ENCODE results near the gene CHST11. TPM values are rescaled to one million over a fixed set of nuclear protein-coding genes. Genes with fewer than 3 reads are reported as not detected.

Gene CHST11
- total RNA-seq, 1 experiment from 2014 or later = 12.7 TPM

DNA sequence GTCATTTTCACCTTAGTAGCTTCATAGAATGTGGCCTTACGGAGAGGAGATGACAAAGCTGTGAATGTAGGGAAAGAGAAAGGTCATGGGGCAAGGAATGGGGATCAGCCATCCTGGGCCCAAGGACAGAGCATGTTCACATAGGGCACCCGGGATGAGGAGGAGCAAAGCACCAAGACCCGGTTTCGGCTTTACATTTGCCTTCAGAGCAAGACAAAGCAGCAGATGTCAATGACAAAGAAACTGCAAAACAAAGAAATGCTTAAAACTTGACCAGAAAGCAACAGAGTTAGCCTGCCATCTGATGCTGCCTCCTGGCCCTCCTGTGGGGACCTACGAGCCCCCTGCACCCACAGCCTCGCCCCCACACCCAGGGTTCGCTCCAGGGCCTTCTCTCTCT lies 252.1 kb downstream of the CHST11 start:
- in situ Hi-C loops (cut with HindIII; ENCODE audit: low sequenced_read_pairs) = no loop called here
- no peak for DNase-seq (ENCODE audit: low spot score)

DNA sequence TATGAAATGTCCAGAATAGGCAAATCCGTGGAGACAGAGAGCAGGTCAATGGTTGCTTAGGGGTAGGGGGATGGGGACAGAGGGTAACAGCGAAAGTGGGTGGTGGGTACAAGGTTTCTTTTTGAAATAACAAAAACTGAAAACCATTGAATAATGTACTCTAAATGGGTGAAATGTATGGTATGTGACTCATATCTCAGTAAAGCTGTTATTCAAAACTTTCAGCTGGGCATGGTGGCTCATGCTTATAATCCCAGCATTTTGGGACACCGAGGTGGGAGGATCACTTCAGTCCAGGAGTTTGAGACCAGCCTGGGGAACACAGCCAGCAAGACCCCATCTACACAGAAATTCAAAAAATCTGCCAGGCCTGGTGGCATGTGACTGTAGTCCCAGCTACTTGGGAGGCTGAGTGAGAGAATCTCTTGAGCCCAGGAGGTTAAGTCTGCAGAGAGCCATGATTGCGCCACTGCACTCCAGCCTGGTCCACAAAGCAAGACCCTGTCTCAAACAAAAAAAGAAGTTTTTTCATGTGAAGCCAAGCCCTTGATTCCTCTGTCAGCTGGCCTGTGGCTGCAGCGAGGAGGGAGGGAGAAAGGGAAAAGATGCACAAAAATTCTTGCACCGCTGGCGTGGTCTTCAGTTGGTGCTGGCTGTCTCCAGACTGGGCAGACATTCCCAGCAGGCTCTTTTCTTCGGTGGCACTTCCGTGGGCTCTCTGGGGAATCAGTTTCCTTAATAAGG lies 253.1 kb downstream of the CHST11 start:
- in situ Hi-C loops (cut with HindIII; ENCODE audit: low sequenced_read_pairs) = no loop called here
- DNase-seq (ENCODE audit: low spot score) = no peak

DNA sequence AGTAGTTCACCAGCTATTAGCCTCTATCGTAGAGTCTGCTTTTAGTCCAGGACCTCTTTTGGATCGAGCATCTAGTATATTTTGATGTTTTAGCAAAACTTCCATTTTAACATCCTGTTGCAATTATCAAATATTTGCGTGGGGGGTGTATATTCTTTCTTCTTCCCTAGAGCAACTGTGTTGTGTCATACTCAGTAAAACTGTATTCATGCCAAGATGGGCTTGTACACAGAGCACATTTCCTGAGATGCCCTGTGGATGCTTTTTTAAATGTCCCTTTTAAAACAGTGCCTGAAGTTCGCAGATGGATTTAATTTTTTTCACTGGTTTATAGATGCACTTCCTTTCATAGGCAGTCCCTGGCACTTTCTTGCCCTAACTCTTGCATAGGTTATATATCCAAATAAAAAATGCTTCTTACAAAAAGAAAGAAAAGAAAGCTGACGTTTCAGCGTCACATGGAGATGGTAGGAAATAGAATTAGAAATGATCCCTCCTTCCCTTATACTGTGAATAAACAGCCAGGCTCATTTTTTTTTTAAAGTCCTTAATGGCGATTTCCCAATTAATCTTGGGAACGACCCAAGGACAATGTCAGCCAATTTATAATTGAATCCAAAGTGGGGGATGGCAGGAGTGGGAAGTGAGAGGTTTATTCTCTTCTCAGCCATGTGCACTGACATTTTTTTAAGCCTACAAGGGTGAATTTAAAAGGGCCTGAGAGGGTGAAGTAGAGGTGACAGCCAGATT lies 254.4 kb downstream of the CHST11 start:
- peak; percentile 39 for DNase-seq (ENCODE audit: low spot score)
- in situ Hi-C loops (cut with HindIII; ENCODE audit: low sequenced_read_pairs) = no loop called here

DNA sequence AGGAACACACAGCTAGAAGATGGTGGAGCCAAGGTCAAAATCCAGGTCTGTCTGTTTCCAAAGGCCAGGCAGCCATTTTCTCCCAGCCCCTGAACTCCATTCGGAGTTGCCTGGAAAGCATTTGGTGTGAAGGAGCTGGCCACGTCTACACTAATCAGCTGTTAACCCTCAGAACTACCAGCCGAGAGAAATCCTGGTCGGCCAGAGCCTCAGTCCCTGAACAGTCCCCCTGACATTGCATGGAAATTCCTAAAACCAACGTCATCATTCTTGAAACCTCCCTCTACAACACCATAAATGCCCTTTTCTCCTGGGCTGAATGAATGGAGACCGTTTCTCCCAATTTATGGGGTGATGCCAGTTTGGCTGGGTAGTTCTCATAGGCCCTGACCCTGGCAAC lies 255.7 kb downstream of the CHST11 start:
- no peak for DNase-seq (ENCODE audit: low spot score)
- in situ Hi-C loops (cut with HindIII; ENCODE audit: low sequenced_read_pairs) = no loop called here

DNA sequence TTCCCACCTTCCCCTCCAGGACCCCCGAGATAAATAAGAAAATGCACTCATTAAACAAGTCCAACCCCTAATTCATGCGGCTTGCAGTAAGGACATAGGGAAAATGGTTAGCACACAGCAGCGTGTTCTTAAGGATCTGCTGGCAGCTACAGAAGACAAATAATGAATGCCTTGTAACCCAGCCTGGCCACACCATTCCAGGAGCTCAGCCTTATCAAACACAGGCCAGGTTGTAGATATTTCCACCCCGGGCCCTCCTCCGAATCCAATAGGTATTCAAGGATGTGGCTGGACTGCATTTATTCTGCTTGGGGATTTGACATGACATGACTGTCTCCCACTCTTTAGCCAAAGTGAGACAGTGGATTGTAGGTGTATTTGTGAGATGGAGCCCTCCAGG lies 256.2 kb downstream of the CHST11 start:
- in situ Hi-C loops (cut with HindIII; ENCODE audit: low sequenced_read_pairs) = no loop called here
- no peak for DNase-seq (ENCODE audit: low spot score)

DNA sequence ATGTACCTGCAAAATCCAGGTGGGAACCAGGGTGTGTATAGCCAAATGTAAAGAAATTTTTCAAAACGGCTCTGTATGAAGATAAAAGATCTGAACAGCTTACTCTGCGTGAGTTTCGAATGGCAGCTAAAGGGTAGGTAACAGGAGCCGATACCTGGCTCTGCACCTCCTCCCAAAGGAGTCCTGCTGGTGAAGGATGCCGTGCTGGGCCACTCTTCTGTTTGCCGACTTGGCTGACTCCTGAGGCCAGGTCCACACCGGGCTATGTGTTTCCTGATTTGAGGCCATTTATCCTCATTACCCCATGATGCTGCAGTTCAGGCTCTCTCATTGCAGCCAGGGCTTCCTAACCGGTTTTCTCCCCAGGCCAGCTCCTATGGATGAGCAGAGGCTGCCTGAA lies 256.7 kb downstream of the CHST11 start:
- no peak for DNase-seq (ENCODE audit: low spot score)
- in situ Hi-C loops (cut with HindIII; ENCODE audit: low sequenced_read_pairs) = no loop called here

DNA sequence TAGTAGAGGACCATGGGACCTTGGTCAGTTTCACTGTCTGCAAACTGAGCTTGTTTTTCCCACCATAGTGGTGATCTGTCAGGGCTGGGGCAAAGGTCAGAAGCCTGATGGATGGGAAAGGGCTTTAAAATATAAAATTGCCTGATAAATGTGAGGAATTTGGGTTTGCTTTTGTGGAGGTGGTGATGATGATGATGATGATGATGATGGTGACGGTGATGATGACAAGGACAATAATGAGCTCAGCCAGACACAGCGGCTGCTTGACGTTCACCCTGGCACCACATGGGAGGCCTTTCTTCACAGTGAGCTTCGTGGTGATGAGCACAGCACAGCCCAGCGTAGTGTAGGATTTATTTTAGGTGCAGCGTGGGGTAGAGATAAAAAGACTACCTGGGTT lies 257.6 kb downstream of the CHST11 start:
- no peak for DNase-seq (ENCODE audit: low spot score)
- in situ Hi-C loops (cut with HindIII; ENCODE audit: low sequenced_read_pairs) = no loop called here

DNA sequence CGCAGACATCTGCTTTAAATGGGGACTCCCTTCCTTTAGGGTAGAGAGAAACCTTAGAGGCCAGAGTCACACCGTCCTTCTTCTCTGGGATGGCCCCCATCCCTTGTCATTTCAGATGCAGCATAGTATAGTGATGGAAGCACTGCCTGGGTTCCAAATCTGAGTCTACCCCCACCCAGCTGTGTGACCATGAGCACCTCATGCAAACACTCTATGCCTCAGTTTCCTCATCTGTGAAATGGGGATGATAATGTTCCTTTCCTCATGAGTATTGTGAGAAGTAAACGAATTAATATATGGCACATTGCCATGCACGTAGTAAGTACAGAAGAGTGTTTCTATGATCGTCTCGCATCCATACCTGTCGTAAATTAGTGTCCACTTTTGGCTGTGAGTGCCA lies 259.4 kb downstream of the CHST11 start:
- in situ Hi-C loops (cut with HindIII; ENCODE audit: low sequenced_read_pairs) = no loop called here
- DNase-seq (ENCODE audit: low spot score) = no peak

DNA sequence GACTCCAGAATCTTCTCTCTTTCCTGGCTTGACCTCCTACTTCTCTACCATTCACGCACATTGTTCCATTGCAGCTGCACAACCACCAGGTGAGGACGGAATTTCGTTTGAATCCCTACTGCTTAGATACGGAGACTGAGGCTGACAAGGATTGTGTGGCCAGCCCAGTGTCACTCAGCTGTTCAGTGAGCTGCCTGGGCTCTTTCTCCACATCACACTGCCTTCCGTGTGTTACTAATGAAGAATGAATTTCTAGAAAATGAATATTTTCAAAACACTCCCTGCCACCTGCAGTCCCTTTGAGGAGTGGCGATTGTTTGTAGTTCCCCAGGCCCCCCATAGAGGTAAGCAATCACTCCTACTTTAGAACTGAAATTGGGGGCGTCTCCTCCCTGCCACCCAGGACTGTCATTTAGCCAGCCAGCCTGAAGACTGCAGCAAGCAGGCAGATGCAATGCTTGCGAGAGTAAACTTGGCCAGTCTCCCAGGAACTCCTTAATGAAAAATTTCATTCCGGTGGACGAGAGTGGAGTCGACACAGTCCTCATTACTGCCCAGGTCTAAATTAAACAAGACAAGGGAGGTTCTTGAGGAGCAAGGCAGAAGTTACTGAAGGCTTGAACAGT lies 261.7 kb downstream of the CHST11 start:
- in situ Hi-C loops (cut with HindIII; ENCODE audit: low sequenced_read_pairs) = no loop called here
- peak; percentile 42 for DNase-seq (ENCODE audit: low spot score)

DNA sequence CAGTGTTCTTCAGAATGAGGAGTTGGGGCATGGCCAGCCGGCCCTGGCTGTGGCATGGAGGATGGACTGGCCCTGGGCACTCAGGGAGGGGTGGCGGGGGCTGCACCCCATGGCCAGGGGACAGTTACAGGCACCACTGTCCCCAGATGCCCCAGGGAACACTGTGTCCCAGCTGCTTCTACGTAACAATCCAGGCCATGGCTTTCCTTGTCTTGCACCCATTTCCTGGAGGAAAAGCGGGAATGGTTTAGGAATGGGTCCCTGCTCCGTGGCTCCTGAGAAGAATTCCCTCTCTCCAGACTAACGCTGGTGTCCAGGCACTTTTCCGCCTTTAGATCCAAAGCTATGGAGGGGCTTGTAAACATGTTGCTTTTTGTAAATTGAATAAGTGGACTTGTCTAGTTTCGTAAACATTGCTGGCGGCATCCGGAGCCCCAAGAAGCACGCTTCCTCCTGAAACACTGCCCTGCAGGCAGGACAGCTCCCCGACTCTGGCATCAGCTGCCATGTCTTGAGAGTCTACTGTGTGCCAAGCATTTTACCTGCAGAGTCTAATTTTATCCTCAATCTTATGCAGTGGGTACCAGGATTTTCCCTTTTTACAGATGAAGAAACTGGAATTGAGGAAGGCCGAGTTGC lies 263.1 kb downstream of the CHST11 start:
- in situ Hi-C loops (cut with HindIII; ENCODE audit: low sequenced_read_pairs) = no loop called here
- DNase-seq (ENCODE audit: low spot score) = no peak

DNA sequence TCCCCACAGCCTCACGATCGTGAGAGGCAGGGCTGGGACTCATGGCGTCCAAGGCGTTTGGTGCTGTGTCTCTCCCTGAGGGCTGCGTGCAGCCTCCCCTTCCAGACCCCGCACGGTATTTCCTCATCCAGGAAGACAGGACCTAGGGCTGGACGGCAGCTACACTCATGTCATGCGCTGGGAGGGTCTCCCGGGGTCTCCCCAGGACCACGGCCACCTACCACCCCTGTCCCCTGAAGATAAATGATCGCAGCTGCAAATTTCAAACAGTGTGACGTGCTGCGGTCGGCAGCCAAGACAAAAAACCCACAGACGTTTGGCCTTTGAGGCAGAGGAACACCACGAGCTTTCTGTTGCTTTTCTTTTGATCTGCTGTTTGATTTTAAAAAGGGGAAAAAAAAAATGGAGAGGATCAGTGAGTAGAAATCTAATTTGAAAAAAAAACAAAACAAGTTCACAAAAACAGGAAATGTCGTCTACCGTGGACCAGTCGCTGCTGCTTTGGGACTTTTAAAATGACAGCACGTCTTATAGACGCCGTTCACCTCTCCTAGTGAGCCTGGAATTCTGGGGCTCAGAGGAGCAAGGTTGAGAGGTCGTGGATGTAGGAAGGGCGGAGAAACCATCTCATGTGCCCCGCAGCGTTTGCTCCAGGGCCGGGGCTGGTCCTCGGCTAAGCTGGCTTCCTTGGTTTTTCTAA lies 263.7 kb downstream of the CHST11 start:
- no peak for DNase-seq (ENCODE audit: low spot score)
- in situ Hi-C loops (cut with HindIII; ENCODE audit: low sequenced_read_pairs) = no loop called here

DNA sequence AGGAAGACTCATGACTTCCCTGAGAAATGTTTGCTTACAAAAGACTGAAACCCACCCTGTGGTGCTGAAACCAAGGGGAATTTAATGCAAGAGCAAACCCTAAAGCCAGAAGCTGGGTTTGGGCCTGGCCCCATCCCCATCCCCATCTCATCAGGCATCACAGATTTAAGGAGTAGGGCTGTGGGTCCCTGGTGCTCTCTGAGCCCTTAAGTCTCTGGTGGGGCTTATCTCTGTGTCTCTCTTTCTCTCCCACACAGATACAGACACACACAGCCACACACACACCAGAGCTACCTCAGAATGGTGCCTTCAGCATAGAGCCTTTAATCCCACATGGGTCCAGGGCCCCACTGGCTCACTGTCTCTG lies 264.3 kb downstream of the CHST11 start:
- no peak for DNase-seq (ENCODE audit: low spot score)
- in situ Hi-C loops (cut with HindIII; ENCODE audit: low sequenced_read_pairs) = no loop called here

DNA sequence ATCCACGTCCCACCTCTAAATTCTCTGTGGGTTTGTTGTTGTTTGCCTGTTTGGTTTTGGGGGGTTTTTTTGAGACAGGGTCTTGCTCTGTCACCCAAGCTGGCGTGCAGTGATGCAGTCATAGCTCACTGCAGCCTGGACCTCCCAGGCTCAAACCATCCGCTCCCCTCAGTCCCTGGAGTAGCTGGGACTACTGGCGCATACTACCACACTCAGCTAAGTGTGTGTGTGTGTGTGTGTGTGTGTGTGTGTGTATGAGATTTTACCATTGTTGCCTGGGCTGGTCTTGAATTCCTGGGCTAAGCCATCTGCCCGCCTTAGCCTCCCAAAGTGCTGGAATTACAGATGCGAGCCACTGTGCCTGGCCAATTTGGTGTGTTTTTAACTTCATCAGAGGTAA lies 265.2 kb downstream of the CHST11 start:
- DNase-seq (ENCODE audit: low spot score) = no peak
- in situ Hi-C loops (cut with HindIII; ENCODE audit: low sequenced_read_pairs) = no loop called here

DNA sequence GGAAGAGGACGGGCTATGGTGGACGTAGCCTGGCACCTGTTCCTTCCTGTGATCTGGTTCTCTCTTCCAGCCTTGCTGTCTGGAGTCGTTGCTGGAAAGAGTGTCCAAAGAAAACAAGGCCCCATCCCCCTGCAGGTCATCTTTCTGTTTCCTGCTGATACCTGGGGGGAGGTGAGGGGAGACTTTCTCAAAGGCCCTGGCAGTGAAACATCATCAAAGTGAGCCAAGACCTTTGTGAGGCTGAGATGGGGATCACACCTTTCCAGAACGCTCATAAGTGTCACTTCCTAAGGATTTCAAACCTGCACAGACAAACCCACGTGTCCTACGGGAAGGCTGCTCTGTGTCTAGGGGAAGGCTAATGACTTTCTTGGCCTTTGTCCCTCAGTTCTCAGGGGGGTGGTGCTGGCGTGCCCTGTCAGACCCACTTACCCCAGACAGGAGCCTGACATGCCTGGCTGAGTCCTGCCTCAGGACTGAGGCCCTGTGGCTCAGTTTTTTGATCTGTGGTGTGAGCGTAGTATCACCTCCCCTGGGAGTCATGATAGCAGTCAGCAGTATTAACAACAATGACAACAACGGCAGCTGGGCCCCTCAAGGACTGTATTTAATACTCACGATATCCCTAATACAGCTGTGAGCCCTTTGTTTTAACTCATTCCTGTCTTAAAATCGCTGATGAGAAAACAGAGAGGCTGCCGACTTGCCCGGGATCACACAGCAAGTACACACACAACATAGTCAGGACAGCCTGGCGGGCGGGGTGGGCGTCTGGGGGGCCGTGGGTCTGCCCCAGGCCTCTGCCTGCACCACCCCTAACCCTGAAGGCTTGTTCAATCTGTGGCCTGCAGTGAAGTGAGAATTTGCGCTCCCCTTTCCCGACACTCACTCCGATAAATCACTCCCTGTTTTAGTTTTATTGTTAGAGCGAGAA lies 266.1 kb downstream of the CHST11 start:
- DNase-seq (ENCODE audit: low spot score) = no peak
- in situ Hi-C loops (cut with HindIII; ENCODE audit: low sequenced_read_pairs) = no loop called here

DNA sequence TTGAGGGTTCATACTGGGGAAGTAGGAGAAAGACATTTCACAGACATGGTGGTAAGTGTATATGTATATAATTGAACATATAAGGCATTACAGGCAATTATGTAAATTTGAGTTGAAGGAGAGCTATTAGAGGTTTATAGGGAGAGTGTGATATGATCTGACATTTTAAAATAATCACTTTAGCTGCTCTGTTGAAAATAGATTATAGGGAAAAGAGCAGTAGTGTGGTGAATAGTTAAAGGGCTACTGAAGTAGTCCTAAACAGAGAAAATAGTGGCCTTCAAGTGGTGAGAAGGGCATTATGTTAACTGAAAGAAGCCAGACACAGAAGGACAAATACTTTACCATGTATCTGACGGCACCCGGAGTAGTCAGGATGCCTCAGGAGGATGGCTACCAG lies 267.1 kb downstream of the CHST11 start:
- no peak for DNase-seq (ENCODE audit: low spot score)
- in situ Hi-C loops (cut with HindIII; ENCODE audit: low sequenced_read_pairs) = no loop called here

DNA sequence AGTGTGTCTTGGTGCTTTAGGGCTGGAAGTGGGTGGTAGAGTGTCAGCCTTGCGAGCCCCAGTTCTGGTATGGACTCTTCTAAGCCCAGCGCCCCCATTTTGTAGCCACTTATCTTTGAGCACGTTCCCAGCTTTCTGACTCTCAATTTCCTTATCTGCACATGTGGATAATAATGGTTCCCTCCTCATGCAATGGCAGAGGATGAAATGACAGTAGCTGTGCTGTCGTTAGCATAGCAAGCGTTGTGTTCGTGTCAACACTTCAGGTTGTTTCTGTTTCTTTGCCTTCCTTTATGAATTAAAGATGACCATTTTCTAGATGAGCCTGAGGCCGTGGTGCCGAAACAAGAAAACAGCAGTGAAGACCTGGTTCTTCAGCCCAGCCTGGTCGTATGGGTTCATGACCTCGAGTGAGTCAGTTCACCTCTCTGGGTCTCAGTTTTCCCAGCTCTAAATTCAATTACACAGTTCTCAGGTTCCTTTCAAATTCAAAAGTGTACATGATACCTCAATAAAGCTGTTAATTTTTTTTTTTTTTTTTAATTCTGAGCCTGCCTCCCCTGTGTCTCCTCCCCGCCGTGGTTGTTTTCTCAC lies 268.3 kb downstream of the CHST11 start:
- no peak for DNase-seq (ENCODE audit: low spot score)
- in situ Hi-C loops (cut with HindIII; ENCODE audit: low sequenced_read_pairs) = no loop called here

DNA sequence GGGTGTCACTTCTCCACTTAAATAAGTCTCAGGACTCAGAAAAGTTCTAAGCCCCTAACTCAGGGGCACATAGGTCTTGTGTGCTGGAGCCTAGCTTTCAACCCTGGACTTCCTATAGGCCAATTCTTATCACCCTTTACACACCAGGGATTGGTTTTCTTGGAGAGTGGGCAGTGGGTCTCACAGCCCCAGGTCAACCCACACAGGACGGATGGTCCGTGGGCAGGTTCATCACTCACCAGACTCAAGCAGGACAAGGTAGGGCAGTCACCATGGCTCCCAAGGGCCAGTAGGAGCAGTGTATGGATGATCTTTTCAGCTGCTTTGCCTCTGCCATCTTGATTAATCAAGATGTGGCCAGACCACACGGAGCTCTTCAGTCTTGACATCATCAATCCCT lies 268.9 kb downstream of the CHST11 start:
- no peak for DNase-seq (ENCODE audit: low spot score)
- in situ Hi-C loops (cut with HindIII; ENCODE audit: low sequenced_read_pairs) = no loop called here
